GM12873 (cell line): ENCODE measurements around the gene TMPRSS3.

ENCODE experiments used
- TF ChIP-seq, protein P1 (sequence below): IDR thresholded peaks from 2 replicates; pipeline ENCODE4 v1.5.1; 2012; ENCODE audit warnings: low read depth, mild to moderate bottlenecking, moderate library complexity, low read length, control low read depth; ENCODE audit not compliant: insufficient read depth; ENCODE audit errors: missing control alignments

TMPRSS3 gene

DNA sequence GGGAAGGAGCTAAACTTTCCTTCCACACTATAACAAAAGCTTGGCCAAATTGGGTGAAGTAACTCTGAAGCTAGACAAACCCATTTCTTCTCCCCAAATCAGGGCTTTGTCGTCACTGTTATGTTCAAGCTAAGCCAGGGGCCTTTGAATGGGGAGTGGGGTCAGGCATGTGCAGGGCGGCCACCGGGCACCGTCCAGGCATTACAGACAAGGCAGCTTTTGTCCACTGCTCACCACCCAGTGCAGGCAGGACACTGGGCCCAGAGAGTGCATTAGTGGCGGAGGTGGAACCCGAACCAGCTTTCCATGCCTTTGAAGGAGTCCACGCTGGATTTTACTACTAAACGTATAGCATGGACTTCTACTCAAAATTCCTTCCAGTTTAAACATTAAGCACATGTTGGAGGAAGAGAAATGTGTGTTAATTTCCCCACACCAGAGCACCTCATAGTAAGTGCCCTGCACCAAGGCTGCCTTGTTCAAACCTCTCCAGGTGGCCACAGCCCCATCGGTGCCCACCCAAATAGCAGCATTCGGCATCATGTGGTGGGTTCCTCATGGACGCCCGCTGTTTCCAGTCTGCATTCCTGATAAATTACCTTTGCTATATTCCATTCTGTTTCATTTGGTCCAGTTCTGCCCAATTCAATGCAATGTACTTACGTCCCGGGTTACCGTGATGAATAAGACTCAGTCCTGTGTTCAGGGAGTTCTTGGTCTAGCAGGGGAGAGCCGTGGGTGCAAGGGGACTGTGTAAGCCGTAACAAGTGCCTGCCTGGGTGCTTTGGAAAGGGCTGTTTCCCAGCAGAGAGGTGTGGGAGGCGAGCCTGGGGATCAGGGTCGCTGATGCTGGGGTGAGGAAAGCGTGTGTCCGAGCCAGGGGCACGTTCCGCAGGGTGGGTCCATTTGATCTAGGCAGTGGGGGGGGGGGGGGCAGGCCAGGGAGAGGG lies 9.5 kb upstream of the TMPRSS3 start:
- TF ChIP-seq, protein P1, sequence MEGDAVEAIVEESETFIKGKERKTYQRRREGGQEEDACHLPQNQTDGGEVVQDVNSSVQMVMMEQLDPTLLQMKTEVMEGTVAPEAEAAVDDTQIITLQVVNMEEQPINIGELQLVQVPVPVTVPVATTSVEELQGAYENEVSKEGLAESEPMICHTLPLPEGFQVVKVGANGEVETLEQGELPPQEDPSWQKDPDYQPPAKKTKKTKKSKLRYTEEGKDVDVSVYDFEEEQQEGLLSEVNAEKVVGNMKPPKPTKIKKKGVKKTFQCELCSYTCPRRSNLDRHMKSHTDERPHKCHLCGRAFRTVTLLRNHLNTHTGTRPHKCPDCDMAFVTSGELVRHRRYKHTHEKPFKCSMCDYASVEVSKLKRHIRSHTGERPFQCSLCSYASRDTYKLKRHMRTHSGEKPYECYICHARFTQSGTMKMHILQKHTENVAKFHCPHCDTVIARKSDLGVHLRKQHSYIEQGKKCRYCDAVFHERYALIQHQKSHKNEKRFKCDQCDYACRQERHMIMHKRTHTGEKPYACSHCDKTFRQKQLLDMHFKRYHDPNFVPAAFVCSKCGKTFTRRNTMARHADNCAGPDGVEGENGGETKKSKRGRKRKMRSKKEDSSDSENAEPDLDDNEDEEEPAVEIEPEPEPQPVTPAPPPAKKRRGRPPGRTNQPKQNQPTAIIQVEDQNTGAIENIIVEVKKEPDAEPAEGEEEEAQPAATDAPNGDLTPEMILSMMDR = no peak

DNA sequence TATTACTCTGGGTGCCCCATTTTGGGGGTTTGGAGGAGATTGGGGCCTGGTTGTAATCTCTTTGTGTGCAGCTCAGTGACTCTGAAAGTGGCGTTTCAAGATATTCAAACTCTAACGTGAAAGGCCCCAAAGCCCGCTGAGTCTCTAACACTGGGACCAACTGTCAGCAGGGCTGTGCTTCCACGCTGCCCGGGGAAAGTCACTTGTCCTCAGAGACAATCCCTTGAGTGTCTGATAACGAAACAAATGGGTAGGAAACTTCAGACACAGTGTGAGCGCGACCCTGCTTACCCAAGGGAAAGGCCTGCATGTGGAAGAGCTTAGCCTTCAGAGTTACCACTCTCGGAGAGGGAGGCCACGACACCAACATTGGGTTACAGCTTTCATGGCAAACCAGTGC lies 8.7 kb upstream of the TMPRSS3 start:
- TF ChIP-seq, protein P1 = no peak

- TF ChIP-seq, protein P1 = no peak
These were observed 7.9 kb upstream of the TMPRSS3 start, which contains the start of gene UBASH3A for GRCh38 chr21:42403611-42404231. TSS of gene UBASH3A (plus strand) at chr21:42403902. CDS start at chr21:42403946, 44 bp downstream.

DNA sequence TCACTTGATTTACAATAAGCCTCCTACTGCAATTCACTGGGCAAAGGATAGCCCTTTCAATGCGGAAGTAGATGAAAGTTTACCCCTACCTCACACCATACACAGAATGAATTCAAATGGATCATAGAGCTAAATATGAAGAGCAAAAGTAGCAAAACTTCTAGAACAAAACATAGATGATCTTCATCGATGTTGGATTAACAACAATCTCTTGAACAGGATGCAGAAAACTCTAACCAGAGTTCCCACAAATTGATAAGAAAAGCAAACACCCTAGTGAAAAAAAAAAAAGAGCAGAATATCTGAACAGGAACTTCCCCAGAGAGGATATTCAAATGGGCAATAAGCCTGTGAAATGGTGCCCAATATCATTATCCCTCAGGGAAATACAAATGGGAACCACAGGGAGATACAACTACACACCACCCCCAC lies 6.0 kb upstream of the TMPRSS3 start:
- TF ChIP-seq, protein P1 = no peak

- TF ChIP-seq, protein P1 = no peak
These were observed 5.3 kb upstream of the TMPRSS3 start for GRCh38 chr21:42401154-42401553.

- TF ChIP-seq, protein P1 = no peak
These were observed 4.7 kb upstream of the TMPRSS3 start for GRCh38 chr21:42400525-42400924.

DNA sequence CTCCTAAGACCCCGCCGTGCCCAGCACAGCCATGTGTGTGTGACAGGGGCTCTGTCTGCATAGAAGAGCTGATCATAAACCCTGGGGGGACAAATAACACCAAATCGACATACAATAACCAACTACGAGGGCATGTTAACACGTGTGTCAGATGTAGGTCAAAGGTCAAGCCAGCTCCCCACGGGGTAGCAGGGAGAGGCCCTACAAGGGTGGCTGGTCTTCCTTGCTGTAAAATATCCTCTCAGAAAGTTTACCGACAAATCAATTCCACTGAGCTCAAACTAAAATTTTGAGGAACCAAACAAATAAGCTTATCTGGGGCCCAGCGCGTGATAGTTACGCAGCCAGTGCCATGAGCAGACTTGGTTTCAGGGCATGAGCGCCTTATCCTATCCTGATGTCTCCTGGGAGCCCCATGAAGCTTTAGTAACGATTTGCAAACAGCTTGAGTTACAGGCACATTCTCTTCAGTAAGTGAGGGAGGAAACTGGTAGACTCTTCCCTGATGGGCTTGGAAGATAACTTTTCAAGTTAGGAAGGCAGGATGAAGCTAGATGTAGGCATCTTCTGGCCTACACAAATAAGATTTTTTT lies 2.7 kb upstream of the TMPRSS3 start:
- TF ChIP-seq, protein P1 = no peak
